GM18505 (cell line): ENCODE data around the gene PWWP2A.
"Not testable (repeated sequence)": the region's sequence is repeated elsewhere in the genome, so short reads cannot be mapped to it uniquely, and the experiment has no call there.

Experiments
- ATAC-seq: cut with Tn5 transposase; IDR thresholded peaks from one replicate; pipeline ENCODE4 v1.9.1; 2021; ENCODE audit not compliant: unreplicated experiment
- POLR2A ChIP-seq: IDR thresholded peaks from 4 replicates; pipeline ENCODE4 v1.6.1; 2011; ENCODE audit warnings: borderline replicate concordance; ENCODE audit not compliant: insufficient read depth, insufficient read length; ENCODE audit errors: extremely low read depth

Gene PWWP2A, protein sequence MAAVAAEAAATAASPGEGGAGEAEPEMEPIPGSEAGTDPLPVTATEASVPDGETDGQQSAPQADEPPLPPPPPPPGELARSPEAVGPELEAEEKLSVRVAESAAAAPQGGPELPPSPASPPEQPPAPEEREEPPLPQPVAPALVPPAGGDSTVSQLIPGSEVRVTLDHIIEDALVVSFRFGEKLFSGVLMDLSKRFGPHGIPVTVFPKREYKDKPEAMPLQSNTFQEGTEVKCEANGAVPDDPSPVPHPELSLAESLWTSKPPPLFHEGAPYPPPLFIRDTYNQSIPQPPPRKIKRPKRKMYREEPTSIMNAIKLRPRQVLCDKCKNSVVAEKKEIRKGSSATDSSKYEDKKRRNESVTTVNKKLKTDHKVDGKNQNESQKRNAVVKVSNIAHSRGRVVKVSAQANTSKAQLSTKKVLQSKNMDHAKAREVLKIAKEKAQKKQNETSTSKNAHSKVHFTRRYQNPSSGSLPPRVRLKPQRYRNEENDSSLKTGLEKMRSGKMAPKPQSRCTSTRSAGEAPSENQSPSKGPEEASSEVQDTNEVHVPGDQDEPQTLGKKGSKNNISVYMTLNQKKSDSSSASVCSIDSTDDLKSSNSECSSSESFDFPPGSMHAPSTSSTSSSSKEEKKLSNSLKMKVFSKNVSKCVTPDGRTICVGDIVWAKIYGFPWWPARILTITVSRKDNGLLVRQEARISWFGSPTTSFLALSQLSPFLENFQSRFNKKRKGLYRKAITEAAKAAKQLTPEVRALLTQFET

GRCh38 chr5:160119142-160119904 lies at the start of gene PWWP2A:
PWWP2A (minus strand) TSS chr5:160119450; CDS start chr5:160119388, 62 bp downstream.
- peak; percentile 87 for TF ChIP-seq POLR2A
- ATAC-seq: peak; percentile 89

DNA sequence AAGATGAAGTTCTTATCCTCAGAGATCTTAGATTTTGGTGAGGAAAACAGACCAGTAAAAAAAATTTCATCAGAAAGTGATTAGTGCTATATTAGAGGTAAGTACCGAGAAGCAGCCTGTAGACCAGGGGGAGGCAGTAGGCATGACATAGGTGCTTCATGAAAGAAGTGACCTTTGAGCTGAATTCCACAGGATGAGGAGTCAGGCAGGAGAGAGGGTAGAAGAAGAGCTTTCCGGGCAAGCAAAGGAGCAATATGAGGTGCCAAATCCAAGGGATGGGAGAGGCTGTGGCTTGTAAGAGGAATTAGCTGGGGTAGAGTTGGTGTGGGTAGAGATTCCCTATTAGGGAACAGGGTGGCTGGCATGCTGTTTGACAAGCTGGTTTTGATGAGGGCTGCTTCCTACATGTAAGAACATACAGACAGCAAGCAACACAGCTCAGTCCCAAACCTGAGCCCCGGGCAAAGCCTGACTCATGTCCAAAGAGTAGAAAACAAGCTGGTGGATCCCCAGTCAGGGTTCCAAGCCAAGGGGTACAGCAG lies 48.4 kb upstream of the PWWP2A start:
- no peak for ATAC-seq
- no peak for TF ChIP-seq POLR2A

DNA sequence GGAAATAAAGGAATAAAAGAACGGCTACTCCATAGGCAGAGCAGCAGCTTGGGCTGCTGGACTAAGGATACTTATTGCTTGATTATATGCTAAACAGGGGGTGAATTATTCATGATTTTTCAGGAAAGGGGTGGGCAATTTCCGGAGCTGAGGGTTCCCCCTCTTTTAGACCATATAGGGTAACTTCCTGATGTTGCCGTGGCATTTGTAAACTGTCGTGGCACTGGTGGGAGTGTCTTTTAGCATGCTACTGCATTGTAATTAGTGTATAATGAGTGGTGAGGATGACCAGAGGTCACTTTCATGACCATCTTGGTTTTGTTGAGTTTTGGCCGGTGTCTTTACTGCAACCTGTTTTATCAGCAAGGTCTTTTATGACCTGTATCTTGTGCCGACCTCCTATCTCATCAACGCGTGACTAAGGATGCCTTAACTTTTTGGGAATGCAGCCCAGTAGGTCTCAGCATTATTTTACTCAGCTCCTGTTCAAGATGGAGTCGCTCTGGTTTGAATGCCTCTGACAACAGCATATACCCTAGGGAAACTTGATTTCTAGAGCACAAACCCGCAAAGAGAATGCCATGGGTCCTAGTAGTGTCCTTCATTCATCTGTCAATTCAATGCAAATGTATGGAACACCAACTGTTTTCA lies 47.8 kb upstream of the PWWP2A start:
- TF ChIP-seq POLR2A: no peak
- no peak for ATAC-seq

DNA sequence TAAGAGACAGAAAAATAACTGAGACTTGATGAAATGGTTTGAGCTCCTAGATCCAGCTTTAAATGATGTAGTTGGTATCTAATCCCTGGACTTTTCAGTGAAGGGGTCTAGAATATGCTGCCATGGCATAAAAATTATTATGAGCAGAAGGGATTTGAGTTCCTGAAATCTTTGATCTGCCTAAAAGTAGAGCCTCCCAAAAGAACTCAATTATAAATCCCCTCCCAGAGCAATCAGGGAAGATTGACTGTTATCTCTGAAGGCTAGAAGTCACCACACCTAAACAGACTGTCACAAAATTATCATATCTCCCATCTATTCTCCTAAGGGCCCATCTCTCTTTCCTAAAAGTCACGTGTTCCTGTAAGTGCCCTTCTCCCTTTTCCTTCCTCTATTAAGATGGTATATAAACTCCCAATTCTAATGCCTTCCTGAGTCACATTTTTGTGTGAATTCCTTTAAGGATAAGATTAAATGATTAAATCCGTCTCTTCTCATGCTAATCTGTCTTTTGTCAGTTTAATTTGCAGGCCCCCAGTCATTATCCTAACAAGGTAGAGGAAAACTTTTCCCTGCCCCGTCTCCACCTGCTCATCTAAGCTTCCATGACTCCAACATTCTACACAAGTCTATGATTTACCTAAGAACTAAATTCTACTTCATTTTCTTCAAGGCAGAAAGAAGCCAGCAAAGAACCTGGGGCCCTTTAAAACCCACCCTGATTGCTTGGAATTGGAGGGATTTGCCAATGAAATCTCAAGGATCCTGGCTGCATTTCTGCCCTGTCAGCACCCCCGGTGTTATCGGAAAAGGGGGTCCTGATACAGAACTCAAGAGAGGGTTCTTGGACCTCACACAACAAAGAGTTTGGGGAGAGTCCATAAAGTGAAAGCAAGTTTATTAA lies 47.1 kb upstream of the PWWP2A start:
- TF ChIP-seq POLR2A: no peak
- ATAC-seq: no peak

DNA sequence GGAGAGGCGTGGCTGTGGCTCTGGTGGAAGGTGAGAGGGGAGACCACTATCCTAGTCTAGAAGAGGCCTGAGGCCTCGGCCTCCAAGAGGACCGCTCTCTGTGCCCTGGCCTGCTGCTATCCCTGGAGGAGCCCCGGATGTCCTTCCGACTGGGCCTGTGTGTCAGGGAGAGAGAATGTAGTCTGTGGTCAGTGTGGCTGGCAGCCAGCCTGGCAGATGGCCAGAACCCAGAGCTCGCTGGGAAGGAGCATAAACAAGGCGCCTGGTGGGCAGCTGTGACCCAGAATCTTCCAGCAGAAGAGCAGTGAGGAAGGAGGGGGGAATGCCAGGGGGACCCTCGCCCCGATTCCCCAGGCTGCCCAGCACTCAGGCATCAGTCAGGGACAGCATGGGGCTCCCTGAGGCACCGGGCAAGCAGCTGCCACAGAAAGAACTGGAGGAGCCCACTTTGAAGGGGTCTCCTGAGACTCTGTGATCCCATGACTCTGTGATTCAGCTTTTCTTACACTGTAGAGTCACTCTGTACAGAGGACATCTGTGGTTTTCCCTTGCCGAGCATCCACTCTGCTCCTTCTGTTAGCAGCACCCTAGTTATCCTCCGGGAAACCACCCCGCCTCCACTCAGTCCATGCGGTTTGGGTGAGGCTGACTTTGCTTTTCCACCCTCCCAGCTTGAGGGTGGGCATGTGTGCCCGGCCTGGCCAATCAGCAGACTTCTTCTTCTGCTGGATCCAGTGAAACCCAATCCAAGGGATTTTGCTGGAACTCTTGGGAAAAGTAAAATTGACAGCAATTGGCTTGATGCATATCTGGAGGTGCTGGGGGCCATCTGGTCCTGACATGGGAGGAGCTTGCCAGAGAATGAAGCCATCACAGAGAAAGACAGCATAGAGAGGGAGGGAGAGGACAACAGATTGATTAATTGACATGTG lies 46.2 kb upstream of the PWWP2A start:
- TF ChIP-seq POLR2A: no peak
- ATAC-seq: no peak

GRCh38 chr5:160162910-160163309 lies 43.7 kb upstream of the PWWP2A start:
- TF ChIP-seq POLR2A: no peak
- ATAC-seq: no peak

GRCh38 chr5:160161626-160162025 lies 42.4 kb upstream of the PWWP2A start:
- TF ChIP-seq POLR2A: no peak
- ATAC-seq: no peak

- not testable (repeated sequence) for ATAC-seq
Observed at GRCh38 chr5:160160875-160161274, 41.6 kb upstream of the PWWP2A start.

DNA sequence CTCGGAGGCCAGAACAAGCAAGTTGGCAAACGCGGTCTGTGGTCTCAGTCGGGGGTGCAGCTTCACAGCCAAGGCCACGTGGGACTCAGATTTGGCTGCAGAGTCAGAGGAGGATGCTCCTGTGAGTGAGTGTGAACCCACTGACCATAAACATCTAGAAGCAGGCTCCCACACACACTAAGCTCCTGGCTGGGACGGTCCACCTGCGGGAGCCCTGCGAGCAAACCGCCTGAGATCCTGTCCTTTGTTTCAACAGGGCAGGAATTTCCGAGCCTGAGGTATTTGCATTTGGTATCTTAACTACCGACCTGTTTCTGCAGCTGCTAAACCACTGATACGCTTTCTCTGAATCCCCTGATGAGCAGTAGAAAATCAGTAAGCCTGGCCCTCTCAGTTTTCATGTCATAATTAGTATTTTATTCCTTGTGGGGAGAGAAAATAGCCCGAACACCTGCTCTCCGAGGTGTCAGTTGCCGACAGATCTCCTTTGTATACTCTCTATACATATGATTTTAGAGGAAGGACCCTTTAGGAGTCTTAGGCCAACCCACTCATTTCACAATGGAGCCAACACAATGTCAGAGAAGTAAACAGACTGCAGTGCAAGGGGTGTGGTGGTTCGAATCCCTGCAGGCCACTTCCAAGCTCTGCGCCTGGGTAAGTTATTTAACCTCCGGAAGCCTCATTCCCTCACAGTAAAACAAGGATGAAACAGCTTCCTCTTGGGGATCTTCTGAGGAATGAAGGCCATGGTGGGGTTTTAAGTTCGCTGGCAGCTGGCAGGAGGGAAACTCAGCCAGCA lies 40.9 kb upstream of the PWWP2A start:
- no peak for TF ChIP-seq POLR2A
- no peak for ATAC-seq

- ATAC-seq: no peak
Observed at GRCh38 chr5:160158087-160158486, 38.8 kb upstream of the PWWP2A start.

More at GRCh38 chr5:160158087-160158486, 38.8 kb upstream of the PWWP2A start:
- TF ChIP-seq POLR2A: no peak
